GM19468 (cell line): ENCODE results near the gene NYNRIN.
"Not testable (repeated sequence)": the region's sequence is repeated elsewhere in the genome, so short reads cannot be mapped to it uniquely, and the experiment has no call there.

ENCODE experiments used
- ATAC-seq: cut with Tn5 transposase; IDR thresholded peaks from one replicate; pipeline ENCODE4 v1.9.1; 2021; ENCODE audit warnings: mild to moderate bottlenecking, moderate library complexity, moderate number of reproducible peaks; ENCODE audit not compliant: unreplicated experiment; ENCODE audit errors: extremely low read depth

The NYNRIN gene

GRCh38 chr14:24440606-24441399, 42.0 kb downstream of the NYNRIN start:
- ATAC-seq, result no peak

GRCh38 chr14:24441485-24441884, 42.7 kb downstream of the NYNRIN start:
- no peak for ATAC-seq

GRCh38 chr14:24441904-24442239, 43.1 kb downstream of the NYNRIN start:
- ATAC-seq, result no peak

GRCh38 chr14:24442240-24443052, 43.6 kb downstream of the NYNRIN start, which contains the start of gene SDR39U1:
Gene SDR39U1 (minus strand): TSS chr14:24442776. CDS start chr14:24442769, 7 bp downstream.
- peak; percentile 92 for ATAC-seq

GRCh38 chr14:24443053-24443665, 44.4 kb downstream of the NYNRIN start:
- no peak for ATAC-seq

- ATAC-seq, result not testable (repeated sequence)
Measured at GRCh38 chr14:24450828-24451227, 52.0 kb downstream of the NYNRIN start.

GRCh38 chr14:24456980-24457379, 58.2 kb downstream of the NYNRIN start:
- no peak for ATAC-seq

GRCh38 chr14:24458736-24459135, 59.9 kb downstream of the NYNRIN start:
- ATAC-seq, result no peak

GRCh38 chr14:24459331-24459730, 60.5 kb downstream of the NYNRIN start:
- no peak for ATAC-seq

- ATAC-seq, result no peak
Measured at GRCh38 chr14:24461336-24461735, 62.5 kb downstream of the NYNRIN start.

- no peak for ATAC-seq
Measured at GRCh38 chr14:24463017-24463883, 64.4 kb downstream of the NYNRIN start.

- ATAC-seq, result no peak
Measured at GRCh38 chr14:24463884-24464785, 65.3 kb downstream of the NYNRIN start.

- ATAC-seq, result no peak
Measured at GRCh38 chr14:24465368-24465767, 66.6 kb downstream of the NYNRIN start.

GRCh38 chr14:24465805-24466204, 67.0 kb downstream of the NYNRIN start:
- ATAC-seq, result no peak
